Measurements from ENCODE around the gene OR10P1.

OR10P1 gene

DNA sequence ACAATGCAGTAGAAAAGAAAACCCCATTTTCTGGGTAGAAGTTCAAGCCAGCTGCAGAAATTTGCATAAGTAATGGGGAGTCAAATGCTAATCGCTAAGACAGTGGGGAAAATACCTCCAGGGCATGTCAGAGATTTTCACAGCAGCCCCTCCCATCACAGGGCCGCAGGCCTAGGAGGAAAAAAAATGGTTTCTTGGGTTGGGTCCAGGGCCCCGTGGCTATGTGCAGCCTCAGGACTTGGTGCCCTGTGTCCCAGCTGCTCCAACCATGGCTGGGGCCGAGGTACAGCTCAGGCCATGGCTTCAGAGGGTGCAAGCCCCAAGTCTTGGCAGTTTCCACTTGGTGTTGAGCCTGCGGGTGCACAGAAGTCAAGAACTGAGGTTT is 14.6 kb downstream of the OR10P1 start:
- H3K4me3 ChIP-seq (ENCODE audit: insufficient read depth, low read length, poor library complexity, severe bottlenecking), result no peak overlapping the region
- no peaks in the 10 kb centered on the region for H3K36me3 ChIP-seq (ENCODE audit: low read length)
- no peaks in the 10 kb centered on the region for H3F3A ChIP-seq (ENCODE audit: insufficient read depth)
- no peak overlapping the region for H2AFZ ChIP-seq (ENCODE audit: low read depth, low read length, severe bottlenecking)
- no peaks in the 10 kb centered on the region for H3K79me2 ChIP-seq (ENCODE audit: insufficient read depth, low read length)
- no peaks in the 10 kb centered on the region for H3K9me3 ChIP-seq (ENCODE audit: insufficient read depth, low read length)
- H3K27ac ChIP-seq (ENCODE audit: low read depth, low read length), result no peak overlapping the region
- H3K9me2 ChIP-seq (replicated peaks; ENCODE audit: insufficient read depth, low read length), result no peaks in the 10 kb centered on the region
- TF ChIP-seq, protein P1, sequence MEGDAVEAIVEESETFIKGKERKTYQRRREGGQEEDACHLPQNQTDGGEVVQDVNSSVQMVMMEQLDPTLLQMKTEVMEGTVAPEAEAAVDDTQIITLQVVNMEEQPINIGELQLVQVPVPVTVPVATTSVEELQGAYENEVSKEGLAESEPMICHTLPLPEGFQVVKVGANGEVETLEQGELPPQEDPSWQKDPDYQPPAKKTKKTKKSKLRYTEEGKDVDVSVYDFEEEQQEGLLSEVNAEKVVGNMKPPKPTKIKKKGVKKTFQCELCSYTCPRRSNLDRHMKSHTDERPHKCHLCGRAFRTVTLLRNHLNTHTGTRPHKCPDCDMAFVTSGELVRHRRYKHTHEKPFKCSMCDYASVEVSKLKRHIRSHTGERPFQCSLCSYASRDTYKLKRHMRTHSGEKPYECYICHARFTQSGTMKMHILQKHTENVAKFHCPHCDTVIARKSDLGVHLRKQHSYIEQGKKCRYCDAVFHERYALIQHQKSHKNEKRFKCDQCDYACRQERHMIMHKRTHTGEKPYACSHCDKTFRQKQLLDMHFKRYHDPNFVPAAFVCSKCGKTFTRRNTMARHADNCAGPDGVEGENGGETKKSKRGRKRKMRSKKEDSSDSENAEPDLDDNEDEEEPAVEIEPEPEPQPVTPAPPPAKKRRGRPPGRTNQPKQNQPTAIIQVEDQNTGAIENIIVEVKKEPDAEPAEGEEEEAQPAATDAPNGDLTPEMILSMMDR (IDR thresholded peaks at IDR 0.05; ENCODE audit: insufficient read depth, low read length, poor library complexity, severe bottlenecking), result no peak
- no peak for TF ChIP-seq EZH2phosphoT487 (conservative IDR thresholded peaks at IDR 0.05; ENCODE audit: low read length)
- H3K27me3 ChIP-seq (ENCODE audit: low read length), result no peaks in the 10 kb centered on the region
- no peaks in the 10 kb centered on the region for H4K20me1 ChIP-seq (ENCODE audit: low read depth, low read length)
- no peak overlapping the region for H3K4me2 ChIP-seq (ENCODE audit: low read depth, low read length, poor library complexity, severe bottlenecking)
- no peak overlapping the region for H3K9ac ChIP-seq (ENCODE audit: low read length)

DNA sequence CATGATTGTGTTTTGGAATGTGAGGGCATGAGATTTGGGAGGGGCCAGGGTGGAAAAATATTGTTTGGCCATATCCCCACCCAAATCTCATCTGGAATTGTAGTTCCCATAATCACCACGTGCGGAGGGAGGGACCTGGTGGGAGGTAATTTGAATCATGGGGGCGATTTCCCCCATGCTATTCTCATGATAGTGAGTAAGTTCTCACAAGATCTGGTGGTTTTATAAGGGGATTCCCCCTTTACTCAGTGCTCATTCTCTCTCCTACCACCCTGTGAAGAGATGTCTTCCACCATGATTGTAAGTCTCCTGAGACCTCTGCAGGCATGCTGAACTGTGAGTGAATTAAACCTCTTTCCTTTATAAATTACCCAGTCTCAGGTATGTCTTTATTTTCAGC is 15.7 kb downstream of the OR10P1 start:
- Histone ChIP-seq H3K4me2 (ENCODE audit: low read depth, low read length, poor library complexity, severe bottlenecking) (no peak overlapping the region), H3K9me3 (ENCODE audit: insufficient read depth, low read length) (no peaks in the 10 kb centered on the region), H3K27ac (ENCODE audit: low read depth, low read length) (no peak overlapping the region), H3K27me3 (ENCODE audit: low read length) (no peaks in the 10 kb centered on the region), H3F3A (ENCODE audit: insufficient read depth) (no peaks in the 10 kb centered on the region), H3K36me3 (ENCODE audit: low read length) (no peaks in the 10 kb centered on the region), H4K20me1 (ENCODE audit: low read depth, low read length) (no peaks in the 10 kb centered on the region), H3K9me2 (replicated peaks; ENCODE audit: insufficient read depth, low read length) (no peaks in the 10 kb centered on the region), H3K4me3 (ENCODE audit: insufficient read depth, low read length, poor library complexity, severe bottlenecking) (no peak overlapping the region), H2AFZ (ENCODE audit: low read depth, low read length, severe bottlenecking) (no peak overlapping the region), H3K9ac (ENCODE audit: low read length) (no peak overlapping the region), H3K79me2 (ENCODE audit: insufficient read depth, low read length) (no peaks in the 10 kb centered on the region)
- TF ChIP-seq, protein P1 (IDR thresholded peaks at IDR 0.05; ENCODE audit: insufficient read depth, low read length, poor library complexity, severe bottlenecking), result no peak
- TF ChIP-seq EZH2phosphoT487 (conservative IDR thresholded peaks at IDR 0.05; ENCODE audit: low read length), result no peak

DNA sequence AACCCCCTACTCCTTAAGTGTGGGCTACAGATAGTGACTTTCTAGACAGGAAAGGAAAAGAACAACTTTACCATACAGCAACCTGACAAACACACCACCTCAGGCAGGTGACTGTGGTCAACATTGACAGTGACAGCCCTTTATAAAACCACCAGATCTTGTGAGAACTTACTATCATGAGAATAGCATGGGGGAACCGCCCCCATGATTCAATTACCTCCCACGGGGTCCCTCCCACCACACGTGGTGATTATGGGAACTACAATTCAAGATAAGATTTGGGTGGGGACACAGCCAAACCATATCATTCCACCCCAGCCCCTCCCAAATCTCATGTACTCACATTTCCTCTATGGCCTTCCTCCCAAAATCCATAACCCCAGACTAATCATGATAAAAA is 16.3 kb downstream of the OR10P1 start:
- H3K9me3 ChIP-seq (ENCODE audit: insufficient read depth, low read length), result no peaks in the 10 kb centered on the region
- no peaks in the 10 kb centered on the region for H3F3A ChIP-seq (ENCODE audit: insufficient read depth)
- H2AFZ ChIP-seq (ENCODE audit: low read depth, low read length, severe bottlenecking), result no peak overlapping the region
- H3K9ac ChIP-seq (ENCODE audit: low read length), result no peak overlapping the region
- no peaks in the 10 kb centered on the region for H3K9me2 ChIP-seq (replicated peaks; ENCODE audit: insufficient read depth, low read length)
- H3K4me2 ChIP-seq (ENCODE audit: low read depth, low read length, poor library complexity, severe bottlenecking), result no peak overlapping the region
- no peaks in the 10 kb centered on the region for H3K36me3 ChIP-seq (ENCODE audit: low read length)
- no peaks in the 10 kb centered on the region for H4K20me1 ChIP-seq (ENCODE audit: low read depth, low read length)
- no peak overlapping the region for H3K27ac ChIP-seq (ENCODE audit: low read depth, low read length)
- H3K27me3 ChIP-seq (ENCODE audit: low read length), result no peaks in the 10 kb centered on the region
- H3K4me3 ChIP-seq (ENCODE audit: insufficient read depth, low read length, poor library complexity, severe bottlenecking), result no peak overlapping the region
- no peak for TF ChIP-seq EZH2phosphoT487 (conservative IDR thresholded peaks at IDR 0.05; ENCODE audit: low read length)
- TF ChIP-seq, protein P1 (IDR thresholded peaks at IDR 0.05; ENCODE audit: insufficient read depth, low read length, poor library complexity, severe bottlenecking), result no peak
- no peaks in the 10 kb centered on the region for H3K79me2 ChIP-seq (ENCODE audit: insufficient read depth, low read length)
